HEK293 (cell line): ENCODE results near the gene SLITRK5.

Experiments
- CTCF ChIP-seq: fragments of 450-650 bp; formaldehyde crosslinking; IDR thresholded peaks from 2 replicates; pipeline ENCODE4 v1.5.1; 2016; ENCODE audit warnings: missing biosample characterization, missing genetic modification characterization
- GLIS2 ChIP-seq: fragments of 450-650 bp; formaldehyde crosslinking; IDR thresholded peaks from 2 replicates; pipeline ENCODE4 v1.5.1; 2016; ENCODE audit warnings: missing biosample characterization, missing genetic modification characterization
- ZNF362 ChIP-seq: fragments of 450-650 bp; formaldehyde crosslinking; IDR thresholded peaks from 2 replicates; pipeline ENCODE4 v1.5.1; 2016; ENCODE audit warnings: missing biosample characterization, missing genetic modification characterization
- ZSCAN4 ChIP-seq: fragments of 450-650 bp; formaldehyde crosslinking; IDR thresholded peaks from 2 replicates; pipeline ENCODE4 v1.5.1; 2017; ENCODE audit warnings: missing biosample characterization, missing genetic modification characterization

- no peak for TF ChIP-seq CTCF (tag by site-specific recombination)
- no peak for TF ChIP-seq ZSCAN4 (tag by site-specific recombination)
- TF ChIP-seq ZNF362 (tag by site-specific recombination): no peak
- TF ChIP-seq GLIS2 (tag by site-specific recombination): peak; percentile 85
Measured at GRCh38 chr13:87671753-87672605, 808 bp downstream of the SLITRK5 start.
